Measurements from ENCODE around the gene UBR3. TPM values are rescaled to one million over a fixed set of nuclear protein-coding genes. Genes with fewer than 3 reads are reported as not detected.

The UBR3 gene
- total and polyA plus RNA-seq, 2 of the 4 experiments (the other 2 are of a cell fraction): 10.0 to 33.9 TPM

GRCh38 chr2:169946092-169946491 is 118.8 kb downstream of the UBR3 start:
- ChIA-PET POLR2A (ENCODE audit: unreplicated experiment) (no interaction called here), CTCF (no interaction called here)
- no peak overlapping the region for H2AFZ ChIP-seq (replicated peaks; ENCODE audit: low read length, poor library complexity)
- no peak overlapping the region for H3K56ac ChIP-seq (ENCODE audit: extremely low read depth, insufficient read depth, low read length)
- intact Hi-C loops (cut with micrococcal nuclease) (no loop called here), in situ Hi-C loops (cut with MboI; ENCODE audit: low sequenced_read_pairs) (loop anchor here (25.0 kb wide), 1 partner anchor 866 kb away; the partner anchor contains the start of gene GAD1), dilution Hi-C loops (cut with HindIII; ENCODE audit: low sequenced_read_pairs, unreplicated experiment) (no loop called here)
- no peak overlapping the region for H4K8ac ChIP-seq (ENCODE audit: low read depth in 2 of 2, low read length in 2 of 2)
- H2AK9ac ChIP-seq (replicated peaks; ENCODE audit: low read depth, low read length, poor library complexity): no peak overlapping the region
- DNase-seq (no peak), ATAC-seq (ENCODE audit: low read depth) (no peak)
- H3K79me1 ChIP-seq (ENCODE audit: low read depth in 1 of 2, low read length in 2 of 2): peaks cover 2 to 4% of the 10 kb centered on the region in 2 experiments; a peak in 2 of 4 replicates
- H2BK5ac ChIP-seq (ENCODE audit: low read depth, low read length, poor library complexity, severe bottlenecking): no peak overlapping the region
- H2BK20ac ChIP-seq (ENCODE audit: low read depth, low read length): no peak overlapping the region
- H3K36me3 ChIP-seq (ENCODE audit: control insufficient read depth, insufficient read depth, low read length): peaks cover 2% of the 10 kb centered on the region; the same call in 1 of the 2 replicates
- H3K18ac ChIP-seq (ENCODE audit: low read depth, low read length): no peak overlapping the region
- WGBS, 2 experiments (ENCODE audit: extremely low coverage in 2 of 2, insufficient read length in 1 of 2): no CpG with 5 or more reads among the region's 2 CpGs
- no peaks in the 10 kb centered on the region for H4K20me1 ChIP-seq (ENCODE audit: insufficient read depth, low read length)
- no peak overlapping the region for H3K4me3 ChIP-seq (ENCODE audit: insufficient read depth, low read depth, low read length)
- no peaks in the 10 kb centered on the region for H3K9me1 ChIP-seq (ENCODE audit: insufficient read depth, low read length)
- no peak overlapping the region for H2BK15ac ChIP-seq (ENCODE audit: low read depth, low read length)
- H3K4ac ChIP-seq (ENCODE audit: low read depth, low read length): no peak overlapping the region
- no TSS peak for BruUV-seq (replicated peaks)
- H3K23ac ChIP-seq (ENCODE audit: low read depth, low read length): no peak overlapping the region
- 0 out of 2 replicates have a peak, but pooled peaks have one; percentile 12 for TF ChIP-seq MAFK (IDR thresholded peaks at IDR 0.05; ENCODE audit: low read depth, low read length)
- TF ChIP-seq MAZ (IDR thresholded peaks at IDR 0.05; ENCODE audit: borderline replicate concordance, low read depth, low read length): no peak
- H3K27ac ChIP-seq (ENCODE audit: insufficient read depth, low read length): no peak overlapping the region
- no peak overlapping the region for H3K4me2 ChIP-seq (ENCODE audit: low read depth, low read length)
- no peak overlapping the region for H2AK5ac ChIP-seq (ENCODE audit: low read depth, low read length)
- no peak overlapping the region for H4K5ac ChIP-seq (ENCODE audit: low read depth, low read length)
- H3K4me1 ChIP-seq (ENCODE audit: control insufficient read depth, insufficient read depth, low read length): no peaks in the 10 kb centered on the region
- H2BK120ac ChIP-seq (ENCODE audit: low read depth, low read length): no peak overlapping the region
- H3K27me3 ChIP-seq (ENCODE audit: control insufficient read depth, insufficient read depth, low read length): no peaks in the 10 kb centered on the region
- H3K9me3 ChIP-seq (ENCODE audit: control insufficient read depth, insufficient read depth, low read length): no peaks in the 10 kb centered on the region
- no peak overlapping the region for H3K14ac ChIP-seq (replicated peaks; ENCODE audit: low read depth, low read length)
- H4K91ac ChIP-seq (ENCODE audit: insufficient read depth, low read depth, low read length): no peak overlapping the region
- H3K9ac ChIP-seq (ENCODE audit: low read depth, low read length): no peak overlapping the region
